Myocyte (in vitro differentiated cells): ENCODE results near the gene IL5. TPM values are rescaled to one million over a fixed set of nuclear protein-coding genes. Genes with fewer than 3 reads are reported as not detected.
"Not testable (repeated sequence)": the region's sequence is repeated elsewhere in the genome, so short reads cannot be mapped to it uniquely, and the experiment has no call there.

ENCODE experiments used
- DNase-seq: peaks from one replicate; pipeline ENCODE4 v3.0.0-alpha.2; 2012; ENCODE audit warnings: low read depth
- total RNA-seq: library from RNA; depleted of rRNA; stranded (reverse); fragments of >200 nt; gene quantifications from 2 replicates; pipeline ENCODE4 v1.2.3, GENCODE V29; 2014

IL5 gene
- total RNA-seq, 1 donor from 2014 or later = not detected

GRCh38 chr5:132530946-132531345, 12.4 kb downstream of the IL5 start:
- DNase-seq = no peak

- no peak for DNase-seq
Observed at GRCh38 chr5:132528866-132529634, 14.3 kb downstream of the IL5 start.

- no peak for DNase-seq
Observed at GRCh38 chr5:132528021-132528420, 15.3 kb downstream of the IL5 start.

- no peak for DNase-seq
Observed at GRCh38 chr5:132526974-132527564, 16.3 kb downstream of the IL5 start.

- DNase-seq = peak; percentile 77
Observed at GRCh38 chr5:132526290-132526973, 16.9 kb downstream of the IL5 start.

- no peak for DNase-seq
Observed at GRCh38 chr5:132525299-132525724, 18.0 kb downstream of the IL5 start.

GRCh38 chr5:132524877-132525276, 18.4 kb downstream of the IL5 start:
- not testable (repeated sequence) for DNase-seq

- not testable (repeated sequence) for DNase-seq
Observed at GRCh38 chr5:132522067-132522466, 21.3 kb downstream of the IL5 start.

GRCh38 chr5:132513618-132514336, 29.5 kb downstream of the IL5 start:
- DNase-seq = not testable (repeated sequence)

- peak; percentile 29 for DNase-seq
Observed at GRCh38 chr5:132510076-132510475, 33.2 kb downstream of the IL5 start.

GRCh38 chr5:132506094-132506692, 37.1 kb downstream of the IL5 start:
- peak; percentile 86 for DNase-seq

GRCh38 chr5:132505641-132506040, 37.7 kb downstream of the IL5 start:
- DNase-seq = peak; percentile 23

GRCh38 chr5:132504746-132505145, 38.6 kb downstream of the IL5 start:
- DNase-seq = no peak

GRCh38 chr5:132503244-132503643, 40.1 kb downstream of the IL5 start:
- DNase-seq = no peak

GRCh38 chr5:132501961-132502931, 41.1 kb downstream of the IL5 start:
- DNase-seq = peak; percentile 55

GRCh38 chr5:132501629-132501956, 41.7 kb downstream of the IL5 start:
- DNase-seq = no peak

GRCh38 chr5:132500931-132501628, 42.2 kb downstream of the IL5 start:
- peak; percentile 80 for DNase-seq

GRCh38 chr5:132500244-132500930, 42.9 kb downstream of the IL5 start:
- DNase-seq = no peak
